Activated CD8-positive, alpha-beta memory T cell treated with anti-CD3 and anti-CD28 coated beads, Interleukin-2, amount 50 U/mL, for 1 hour (primary cell): ENCODE data around the gene KLF1.
"Not testable (repeated sequence)": the region's sequence is repeated elsewhere in the genome, so short reads cannot be mapped to it uniquely, and the experiment has no call there.

Source experiments
- DNase-seq: peaks from one replicate; pipeline ENCODE4 v3.0.0-alpha.2; 2020; ENCODE audit errors: extremely low read depth

The KLF1 gene

DNA sequence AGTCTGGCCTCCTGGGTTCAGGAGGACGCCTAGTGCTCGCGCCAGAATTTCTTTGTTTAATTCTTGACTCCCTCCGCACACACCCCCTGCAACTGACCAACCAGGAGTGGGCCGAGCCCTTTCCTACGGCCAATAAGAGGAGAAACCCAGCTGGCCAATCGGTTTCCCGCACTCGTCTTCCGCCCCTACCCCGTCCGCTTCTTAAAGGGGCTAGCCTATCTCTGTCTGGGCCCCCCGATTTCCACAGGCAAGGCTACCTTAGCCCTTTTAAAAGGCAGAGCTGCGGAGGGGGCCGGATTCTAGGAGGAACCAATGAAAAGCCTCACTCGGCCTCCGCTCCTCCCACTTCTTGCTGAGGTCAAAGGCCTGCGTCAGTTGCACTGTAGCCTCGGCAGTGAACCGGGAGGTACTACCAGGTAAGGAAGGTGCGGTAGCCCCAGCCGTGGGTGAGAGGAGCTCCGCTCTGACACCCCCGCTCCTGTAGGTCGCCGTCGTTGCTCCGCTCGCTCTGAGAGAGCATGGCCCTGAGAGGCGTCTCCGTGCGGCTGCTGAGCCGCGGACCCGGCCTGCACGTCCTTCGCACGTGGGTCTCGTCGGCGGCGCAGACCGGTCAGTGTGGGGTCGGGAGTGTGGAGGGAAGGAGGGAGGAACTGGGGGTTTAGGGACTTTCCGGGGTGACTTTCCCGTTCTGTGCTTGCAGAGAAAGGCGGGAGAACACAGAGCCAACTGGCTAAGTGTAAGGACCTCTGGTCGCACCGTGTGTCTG is 4.0 kb upstream of the KLF1 start, which contains the start of gene GCDH:
Gene GCDH, plus strand, starts transcription at position 374 of the 766 bp plus-strand sequence. Its CDS starts 145 bp downstream, at position 519.
- peak; percentile 97 for DNase-seq

DNA sequence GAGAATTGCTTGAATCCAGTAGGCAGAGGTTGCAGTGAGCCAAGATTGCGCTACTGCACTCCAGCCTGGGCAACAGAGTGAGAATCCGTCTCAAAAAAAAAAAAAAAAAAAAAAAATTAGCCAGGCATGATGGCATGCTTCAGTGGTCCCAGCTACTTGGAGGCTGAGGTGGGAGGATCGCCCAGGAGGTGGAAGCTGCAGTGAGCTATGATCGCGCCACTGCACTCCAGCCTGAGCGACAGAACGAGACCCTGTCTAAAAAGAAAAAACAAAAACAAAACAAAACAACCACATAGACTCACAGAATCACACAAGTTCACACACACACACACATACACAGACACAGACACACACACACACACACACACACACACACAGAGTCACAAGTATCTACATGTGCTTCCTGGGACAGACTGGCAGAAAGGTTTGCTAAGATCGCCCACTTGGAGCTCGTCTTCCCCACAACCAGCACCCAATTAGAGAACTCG is 3.3 kb upstream of the KLF1 start:
- DNase-seq: not testable (repeated sequence)

DNA sequence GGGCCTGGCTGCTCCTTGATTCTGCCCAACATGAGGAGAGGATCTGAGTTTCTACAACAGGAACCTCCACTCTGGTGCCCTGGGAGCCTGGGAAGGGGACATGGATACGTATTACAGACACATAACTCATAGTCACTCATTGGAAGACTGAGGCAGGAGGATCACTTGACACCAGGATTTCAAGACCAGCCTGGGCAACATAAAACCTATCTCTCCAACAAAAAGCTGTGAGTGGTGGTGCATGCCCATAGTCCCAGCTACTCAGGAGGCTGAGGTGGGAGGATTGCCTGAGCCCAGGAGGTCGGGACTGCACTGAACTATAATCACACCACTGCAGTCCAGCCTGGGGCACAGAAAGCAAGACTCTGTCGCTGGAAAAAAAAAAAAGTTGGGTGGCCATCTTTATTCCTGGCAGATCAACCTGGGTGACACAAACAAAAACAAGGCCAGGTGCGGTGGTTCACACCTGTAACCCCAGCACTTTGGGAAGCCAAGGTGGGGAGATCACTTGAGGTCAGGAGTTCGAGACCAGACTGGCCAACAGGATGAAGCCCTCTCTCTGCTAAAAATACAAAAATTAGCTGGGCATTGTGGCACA is 1.1 kb upstream of the KLF1 start:
- no peak for DNase-seq

GRCh38 chr19:12886651-12886968 is 391 bp downstream of the KLF1 start:
- DNase-seq: no peak

DNA sequence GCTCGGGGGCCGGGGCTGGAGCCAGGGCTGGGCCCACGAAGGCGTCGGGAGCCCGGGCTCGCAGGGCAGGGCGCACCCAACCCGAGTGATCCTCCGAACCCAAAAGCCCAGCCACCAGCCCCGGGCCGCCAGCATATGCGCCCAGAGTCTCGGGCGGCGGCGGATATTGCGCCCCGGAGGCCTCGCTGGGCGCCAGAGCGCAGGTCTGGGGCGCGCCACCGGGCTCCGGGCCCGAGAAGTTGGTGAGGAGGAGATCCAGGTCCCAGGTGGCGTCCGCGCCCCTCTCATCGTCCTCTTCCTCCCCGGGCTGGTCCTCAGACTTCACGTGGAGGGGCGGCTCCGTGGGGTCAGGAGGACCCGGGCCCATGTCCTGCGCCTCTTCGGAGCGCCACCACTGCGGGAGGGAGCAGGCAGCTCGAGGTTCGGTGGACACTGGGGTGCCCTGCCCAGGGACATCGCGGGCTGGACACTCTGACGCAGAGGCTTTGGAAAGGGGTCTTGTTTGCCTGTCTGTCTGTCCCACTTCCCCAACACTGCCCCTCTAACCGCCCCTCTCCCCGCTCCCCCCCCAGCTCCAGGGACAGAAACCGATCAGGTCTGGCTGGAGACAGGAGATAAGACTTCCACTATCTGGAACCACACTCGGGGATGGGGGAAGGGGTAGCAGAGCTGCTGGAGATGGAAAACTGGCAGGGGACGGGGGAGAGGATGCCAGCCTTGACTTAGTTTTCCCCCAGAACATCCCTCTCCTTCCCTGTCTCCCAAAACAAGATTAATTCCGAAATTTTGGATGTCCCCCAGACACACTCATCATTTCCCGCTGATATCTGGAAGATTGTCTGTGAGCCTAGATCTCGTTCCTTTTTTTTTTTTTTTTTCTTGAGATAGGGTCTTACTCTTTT is 1.0 kb downstream of the KLF1 start:
- no peak for DNase-seq

- DNase-seq: peak; percentile 66
These were observed 1.9 kb downstream of the KLF1 start for GRCh38 chr19:12884926-12885748.

- DNase-seq: no peak
These were observed 2.4 kb downstream of the KLF1 start for GRCh38 chr19:12884627-12884925.

- DNase-seq: no peak
These were observed 2.8 kb downstream of the KLF1 start for GRCh38 chr19:12884202-12884601.

GRCh38 chr19:12882589-12882988 is 4.4 kb downstream of the KLF1 start:
- DNase-seq: no peak

- DNase-seq: peak; percentile 64
These were observed 5.7 kb downstream of the KLF1 start, which contains the start of gene DNASE2 for GRCh38 chr19:12881172-12881808. DNASE2 (minus strand) TSS chr19:12881449; CDS start chr19:12881375, 74 bp downstream.

- no peak for DNase-seq
These were observed 6.3 kb downstream of the KLF1 start for GRCh38 chr19:12880551-12881171.

GRCh38 chr19:12875086-12875485 is 11.9 kb downstream of the KLF1 start:
- no peak for DNase-seq

DNA sequence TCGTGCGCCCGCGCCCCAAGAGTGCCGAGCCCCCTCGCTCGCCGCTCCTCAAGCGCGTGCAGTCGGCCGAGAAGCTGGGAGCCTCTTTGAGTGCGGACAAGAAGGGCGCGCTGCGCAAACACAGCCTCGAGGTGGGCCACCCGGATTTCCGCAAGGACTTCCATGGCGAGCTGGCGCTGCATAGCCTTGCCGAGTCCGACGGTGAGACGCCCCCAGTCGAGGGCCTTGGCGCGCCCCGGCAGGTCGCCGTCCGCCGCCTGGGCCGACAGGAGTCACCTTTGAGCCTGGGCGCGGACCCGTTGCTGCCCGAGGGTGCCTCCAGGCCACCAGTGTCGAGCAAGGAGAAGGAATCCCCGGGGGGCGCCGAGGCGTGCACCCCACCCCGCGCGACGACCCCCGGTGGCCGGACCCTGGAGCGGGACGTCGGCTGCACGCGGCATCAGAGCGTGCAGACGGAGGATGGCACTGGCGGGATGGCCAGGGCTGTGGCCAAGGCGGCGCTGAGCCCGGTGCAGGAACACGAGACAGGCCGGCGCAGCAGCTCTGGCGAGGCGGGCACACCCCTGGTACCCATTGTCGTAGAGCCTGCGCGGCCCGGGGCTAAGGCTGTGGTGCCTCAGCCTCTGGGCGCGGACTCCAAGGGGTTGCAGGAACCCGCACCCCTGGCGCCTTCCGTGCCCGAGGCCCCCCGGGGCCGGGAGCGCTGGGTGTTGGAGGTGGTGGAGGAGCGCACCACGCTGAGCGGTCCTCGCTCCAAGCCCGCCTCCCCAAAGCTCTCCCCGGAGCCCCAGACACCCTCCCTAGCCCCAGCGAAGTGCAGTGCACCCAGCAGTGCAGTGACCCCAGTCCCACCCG is 12.9 kb downstream of the KLF1 start:
- no peak for DNase-seq

- DNase-seq: no peak
These were observed 13.8 kb downstream of the KLF1 start for GRCh38 chr19:12872941-12873890.

- no peak for DNase-seq
These were observed 14.7 kb downstream of the KLF1 start for GRCh38 chr19:12872255-12872654.

DNA sequence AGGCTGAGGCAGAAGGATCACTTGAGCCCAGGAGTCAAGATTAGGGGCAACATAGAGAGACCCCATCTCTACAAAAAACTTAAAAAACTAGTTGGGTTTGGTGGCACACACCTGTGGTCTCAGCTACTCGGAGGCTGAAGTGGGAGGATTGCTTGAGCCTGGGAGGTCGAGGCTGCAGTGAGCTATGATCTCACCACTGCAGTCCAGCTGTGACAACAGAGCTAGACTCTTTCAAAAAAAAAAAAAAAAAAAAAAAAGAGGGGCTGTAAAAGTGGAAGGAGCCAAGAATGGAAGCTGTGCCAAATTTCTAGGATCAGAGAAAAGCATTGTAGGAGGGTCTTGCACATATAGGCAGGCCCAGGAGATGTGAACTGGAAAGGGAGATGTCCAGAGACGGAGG is 15.3 kb downstream of the KLF1 start:
- DNase-seq: no peak

- DNase-seq: no peak
These were observed 18.4 kb downstream of the KLF1 start for GRCh38 chr19:12868540-12869112.
